CD4-positive, CD25-positive, alpha-beta regulatory T cell (primary cell): Measurements from ENCODE around the gene SMAD3. TPM values are rescaled to one million over a fixed set of nuclear protein-coding genes. Genes with fewer than 3 reads are reported as not detected.

Experiments used
- ATAC-seq, 2 donors: fragments of 150-1000 bp; cut with Tn5 transposase; one replicate each; pipeline ENCODE4 v1.10.0; 2021; ENCODE audit warnings: low read depth in 2 of 2, moderate number of reproducible peaks in 2 of 2, moderate library complexity in 1 of 2
- DNase-seq, 3 donors: peaks; one replicate each; pipeline versions ENCODE4 v3.0.0 to v3.0.0-alpha.2; 2012 to 2022; ENCODE audit warnings: mixed read lengths in 1 of 3
- H3K27ac ChIP-seq: one replicate; pipeline ENCODE4 v1.7.0; 2013; ENCODE audit warnings: mild to moderate bottlenecking, low read length; ENCODE audit not compliant: insufficient read depth, poor library complexity, severe bottlenecking
- H3K27me3 ChIP-seq: one replicate; pipeline ENCODE4 v1.7.0; 2013; ENCODE audit warnings: low read length; ENCODE audit not compliant: control insufficient read depth, insufficient read depth
- H3K36me3 ChIP-seq: one replicate; pipeline ENCODE4 v1.7.0; 2013; ENCODE audit warnings: mild to moderate bottlenecking, low read length, moderate library complexity; ENCODE audit not compliant: control insufficient read depth, insufficient read depth
- H3K4me1 ChIP-seq: 2 replicates; pipeline ENCODE4 v1.7.0; 2013; ENCODE audit warnings: mild to moderate bottlenecking, low read length; ENCODE audit not compliant: insufficient read depth, control insufficient read depth, poor library complexity, severe bottlenecking
- H3K4me3 ChIP-seq: one replicate; pipeline ENCODE4 v1.7.0; 2013; ENCODE audit warnings: low read depth, mild to moderate bottlenecking, low read length, moderate library complexity
- H3K9me3 ChIP-seq, 2 experiments: 1 replicate in 1 of 2; 2 replicates in 1 of 2; pipeline ENCODE4 v1.7.0; 2013; ENCODE audit warnings: low read length in 2 of 2, mild to moderate bottlenecking in 1 of 2, moderate library complexity in 1 of 2; ENCODE audit not compliant: control insufficient read depth in 2 of 2
- H3K27ac Mint-ChIP-seq, 3 donors: one replicate each; pipeline ENCODE4 v1.8.0; 2020 to 2022; ENCODE audit warnings: mild to moderate bottlenecking in 3 of 3, mixed read lengths in 3 of 3, moderate library complexity in 2 of 3
- H3K27me3 Mint-ChIP-seq: one replicate; pipeline ENCODE4 v1.8.0; 2022; ENCODE audit warnings: mild to moderate bottlenecking, mixed read lengths
- H3K36me3 Mint-ChIP-seq: one replicate; pipeline ENCODE4 v1.8.0; 2020; ENCODE audit warnings: mixed read lengths
- H3K4me1 Mint-ChIP-seq, 4 donors: one replicate each; pipeline ENCODE4 v1.8.0; 2020 to 2022; ENCODE audit warnings: mixed read lengths in 4 of 4, mild to moderate bottlenecking in 1 of 4
- H3K4me3 Mint-ChIP-seq, 4 donors: one replicate each; pipeline ENCODE4 v1.8.0; 2020 to 2022; ENCODE audit warnings: mild to moderate bottlenecking in 4 of 4, mixed read lengths in 4 of 4, moderate library complexity in 3 of 4
- H3K9me3 Mint-ChIP-seq, 7 donors: one replicate each; pipeline ENCODE4 v1.8.0; 2020 to 2022; ENCODE audit warnings: mixed read lengths in 7 of 7, mild to moderate bottlenecking in 3 of 7, moderate library complexity in 2 of 7
- polyA plus RNA-seq, 4 donors: library from polyadenylated mRNA; unstranded; fragments of 300-500 nt; fragmentation: Illumina TruSeq; gene quantifications; one replicate each; pipeline ENCODE4 v1.2.3, GENCODE V29; 2021
- total RNA-seq: library from RNA; stranded (reverse); gene quantifications from one replicate; pipeline ENCODE4 v1.2.3, GENCODE V29; 2022

The SMAD3 gene
- total and polyA plus RNA-seq, 5 donors from 2014 or later: 12.0 to 76.6 (median 14.7) TPM

DNA sequence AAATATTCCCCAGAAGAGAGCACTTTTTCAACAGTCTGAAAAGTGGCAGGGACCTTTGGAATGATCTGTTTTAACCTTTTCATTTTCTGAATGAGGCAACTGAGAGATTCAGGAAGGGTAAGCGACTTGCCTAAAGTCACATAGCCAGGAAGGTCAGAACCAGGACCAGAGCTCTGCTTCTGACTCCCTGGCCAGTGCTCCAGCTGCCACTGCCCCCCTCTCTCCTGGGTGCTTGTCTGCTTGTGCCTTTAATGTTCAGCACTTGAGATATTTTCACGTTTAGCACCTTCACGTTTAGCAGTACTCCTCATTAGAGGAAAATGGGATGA is 68.3 kb downstream of the SMAD3 start:
- Mint-ChIP-seq H3K36me3 (peaks cover 4% of the 10 kb centered on the region), H3K4me3 (peak overlapping the region in 3 of 4 donors; percentile 80 to 86 (median 85)), H3K9me3 (no peaks in the 10 kb centered on the region), H3K27me3 (no peaks in the 10 kb centered on the region), H3K4me1 (peaks cover 49 to 97% (median 72%) of the 10 kb centered on the region in 4 donors), H3K27ac (peak overlapping the region; percentile 48 to 99 (median 98))
- Histone ChIP-seq H3K27me3 (no peaks in the 10 kb centered on the region), H3K36me3 (no peaks in the 10 kb centered on the region), H3K9me3 (no peaks in the 10 kb centered on the region), H3K4me3 (peak overlapping the region; percentile 68), H3K4me1 (peaks cover 79% of the 10 kb centered on the region), H3K27ac (peak overlapping the region; percentile 90)
- ATAC-seq: no peak
- DNase-seq: no peak

DNA sequence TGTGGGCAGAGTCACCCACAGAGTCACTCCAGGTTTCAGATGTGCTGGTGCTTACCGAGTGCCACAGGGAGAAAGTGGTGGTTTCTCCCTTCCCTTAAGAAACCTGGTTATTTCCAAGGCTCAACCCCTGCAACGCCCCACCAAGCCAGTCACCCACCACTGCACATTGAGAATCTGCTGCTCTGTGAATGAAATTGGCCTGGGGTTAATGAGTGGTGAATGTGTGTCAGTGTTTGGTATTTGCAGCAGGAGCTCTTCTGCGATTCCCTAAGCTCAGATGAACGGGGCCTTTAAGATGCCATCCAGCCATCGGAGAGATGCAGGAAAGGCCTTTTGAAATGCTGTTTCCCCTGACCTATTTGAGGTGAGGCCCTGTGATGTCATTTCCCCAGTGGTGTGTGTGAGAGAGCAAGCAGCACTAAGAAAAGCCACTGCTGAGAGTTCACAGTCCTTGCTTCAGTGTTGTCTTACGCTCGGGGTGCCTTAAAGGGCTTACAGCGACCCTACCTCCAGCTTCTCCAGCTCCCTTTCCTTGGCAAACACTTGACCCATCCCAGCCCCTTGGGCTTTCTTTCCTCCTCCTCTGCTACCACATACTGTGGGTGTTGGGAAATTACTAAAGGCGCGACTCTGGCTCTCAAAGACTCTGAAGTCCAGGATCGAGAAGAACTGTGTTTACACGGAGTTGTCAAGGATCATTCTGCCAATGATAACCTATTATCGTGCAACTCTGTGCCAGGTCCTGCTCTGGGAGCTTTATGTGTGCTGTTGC is 68.9 kb downstream of the SMAD3 start:
- H3K4me1 ChIP-seq: peaks cover 79% of the 10 kb centered on the region
- Mint-ChIP-seq H3K9me3 (no peaks in the 10 kb centered on the region), H3K27ac (peak overlapping the region; percentile 98 to 100 (median 99)), H3K4me3 (peak overlapping the region; percentile 68 to 86 (median 82)), H3K4me1 (peaks cover 50 to 97% (median 75%) of the 10 kb centered on the region in 4 donors), H3K36me3 (peaks cover 4% of the 10 kb centered on the region), H3K27me3 (no peaks in the 10 kb centered on the region)
- no peaks in the 10 kb centered on the region for H3K36me3 ChIP-seq
- H3K9me3 ChIP-seq: no peaks in the 10 kb centered on the region
- no peaks in the 10 kb centered on the region for H3K27me3 ChIP-seq
- ATAC-seq (peak; percentile 97 to 98), DNase-seq (peak; percentile 52 to 91 (median 75))
- peak overlapping the region; percentile 68 for H3K4me3 ChIP-seq
- H3K27ac ChIP-seq: peak overlapping the region; percentile 90

DNA sequence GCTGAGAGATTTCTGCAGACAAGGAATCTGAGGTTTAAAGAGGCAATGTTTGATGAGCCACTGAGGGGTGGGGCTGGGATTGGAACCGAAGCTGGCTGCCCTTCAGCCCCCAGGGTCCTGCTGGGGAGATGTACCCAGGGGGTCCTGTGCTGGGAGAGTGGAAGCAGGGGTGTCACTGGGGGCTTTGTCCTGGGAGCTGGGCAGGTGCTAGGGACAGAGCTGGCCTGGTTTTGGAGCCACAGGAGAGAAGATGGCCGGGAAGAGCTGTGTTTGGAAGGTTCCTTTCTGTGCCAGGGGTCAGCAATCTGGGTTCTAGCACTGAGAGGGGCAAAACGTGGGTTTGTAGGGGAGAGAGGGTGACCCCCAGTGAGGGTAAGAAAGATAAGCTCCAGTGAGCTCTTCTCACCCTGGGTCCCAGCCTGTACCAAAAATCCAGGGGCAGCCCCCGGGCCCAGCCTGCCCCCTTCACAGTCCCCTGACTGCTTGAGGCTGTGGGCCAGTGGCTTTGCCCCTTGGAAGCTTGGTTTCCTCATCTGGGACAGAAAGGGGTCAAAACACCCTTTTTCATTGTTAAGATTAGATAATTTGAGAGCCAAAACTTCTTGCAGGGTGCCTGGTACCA is 69.6 kb downstream of the SMAD3 start:
- DNase-seq: no peak
- peaks cover 4% of the 10 kb centered on the region for H3K36me3 Mint-ChIP-seq
- Histone ChIP-seq H3K27me3 (no peaks in the 10 kb centered on the region), H3K36me3 (no peaks in the 10 kb centered on the region), H3K4me3 (peak overlapping the region; percentile 68), H3K27ac (peak overlapping the region; percentile 90), H3K4me1 (peaks cover 76% of the 10 kb centered on the region), H3K9me3 (no peaks in the 10 kb centered on the region)
- peaks cover 44 to 98% (median 75%) of the 10 kb centered on the region in 4 donors for H3K4me1 Mint-ChIP-seq
- no peaks in the 10 kb centered on the region for H3K27me3 Mint-ChIP-seq
- H3K4me3 Mint-ChIP-seq: peak overlapping the region; percentile 68 to 86 (median 82)
- no peak for ATAC-seq
- peak overlapping the region; percentile 98 to 100 (median 99) for H3K27ac Mint-ChIP-seq
- no peaks in the 10 kb centered on the region for H3K9me3 Mint-ChIP-seq

DNA sequence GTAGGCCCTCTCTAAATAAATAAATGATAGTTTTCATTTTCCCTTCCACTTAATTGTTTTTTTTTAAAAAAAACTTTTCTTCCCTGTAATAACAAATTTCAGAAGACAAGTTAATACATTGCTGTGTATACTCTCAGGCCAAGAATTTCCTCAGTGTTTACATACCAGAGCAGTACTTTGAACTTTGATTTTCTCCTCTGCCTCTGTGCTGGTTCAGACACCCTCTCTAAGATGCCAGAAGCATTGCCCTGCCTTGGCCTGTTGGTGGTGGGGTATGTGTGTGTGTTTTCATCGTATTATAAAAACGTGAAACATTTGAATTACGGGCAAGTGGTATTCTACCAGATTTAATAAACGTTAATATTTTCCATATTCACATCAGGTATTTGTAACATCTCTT is 70.1 kb downstream of the SMAD3 start:
- peaks cover 6% of the 10 kb centered on the region for H3K36me3 Mint-ChIP-seq
- Histone ChIP-seq H3K27me3 (no peaks in the 10 kb centered on the region), H3K27ac (peak overlapping the region; percentile 90), H3K9me3 (no peaks in the 10 kb centered on the region), H3K36me3 (no peaks in the 10 kb centered on the region), H3K4me1 (peaks cover 72% of the 10 kb centered on the region), H3K4me3 (peak overlapping the region; percentile 15)
- H3K4me3 Mint-ChIP-seq: peak overlapping the region in 3 of 4 donors; percentile 2 to 85 (median 63)
- no peak for DNase-seq
- H3K9me3 Mint-ChIP-seq: no peaks in the 10 kb centered on the region
- H3K27me3 Mint-ChIP-seq: no peaks in the 10 kb centered on the region
- H3K4me1 Mint-ChIP-seq: peaks cover 43 to 98% (median 75%) of the 10 kb centered on the region in 4 donors
- no peak for ATAC-seq
- peak overlapping the region; percentile 88 to 100 (median 99) for H3K27ac Mint-ChIP-seq

DNA sequence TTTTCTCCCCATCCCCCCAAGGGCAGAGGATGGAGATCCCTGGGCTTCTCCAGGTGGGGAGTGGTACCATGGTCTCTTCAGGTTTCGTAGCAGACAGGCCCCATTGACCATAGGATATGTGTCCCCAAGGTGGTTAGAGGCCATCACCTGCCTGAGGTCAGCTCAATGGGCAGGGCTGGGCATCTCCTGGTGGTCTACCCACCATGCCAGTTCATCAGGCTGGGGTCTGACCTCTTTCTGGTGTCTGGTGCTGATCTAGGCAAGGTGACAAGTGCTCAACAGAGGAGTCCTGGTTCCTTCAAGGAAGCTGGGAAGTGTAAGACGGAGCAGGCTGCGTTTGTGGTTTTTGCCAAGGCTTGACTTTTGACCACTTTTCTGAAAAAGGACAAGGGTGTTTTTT is 71.4 kb downstream of the SMAD3 start:
- Histone ChIP-seq H3K9me3 (no peaks in the 10 kb centered on the region), H3K36me3 (no peaks in the 10 kb centered on the region), H3K4me1 (peaks cover 63% of the 10 kb centered on the region), H3K27ac (peak overlapping the region; percentile 41), H3K27me3 (no peaks in the 10 kb centered on the region), H3K4me3 (no peak overlapping the region)
- no peak for DNase-seq
- Mint-ChIP-seq H3K27ac (peak overlapping the region; percentile 88 to 100 (median 99)), H3K9me3 (no peaks in the 10 kb centered on the region), H3K27me3 (no peaks in the 10 kb centered on the region), H3K36me3 (peaks cover 14% of the 10 kb centered on the region), H3K4me3 (peak overlapping the region in 3 of 4 donors; percentile 41 to 74 (median 43)), H3K4me1 (peaks cover 42 to 96% (median 74%) of the 10 kb centered on the region in 4 donors)
- no peak for ATAC-seq

DNA sequence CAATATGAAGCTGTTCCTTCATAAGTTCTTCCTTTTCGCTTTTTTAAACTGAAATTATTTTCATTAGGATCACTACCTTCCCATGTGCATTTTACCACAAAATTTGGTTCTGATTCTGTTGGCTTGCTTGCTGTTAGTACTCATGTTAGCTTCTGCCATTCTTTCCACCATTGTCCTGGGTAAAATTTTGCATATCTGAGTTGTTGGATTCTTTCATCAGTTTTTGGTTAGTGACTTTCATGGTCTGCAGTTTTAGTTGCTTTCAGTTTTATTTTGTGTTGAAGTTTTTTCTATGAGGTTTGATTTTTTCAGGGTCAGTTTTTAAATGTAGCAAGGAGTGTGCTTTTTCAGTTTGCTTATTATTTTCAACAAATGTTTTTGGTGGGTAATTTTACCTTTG is 71.9 kb downstream of the SMAD3 start:
- H3K4me3 ChIP-seq: peak overlapping the region; percentile 27

DNA sequence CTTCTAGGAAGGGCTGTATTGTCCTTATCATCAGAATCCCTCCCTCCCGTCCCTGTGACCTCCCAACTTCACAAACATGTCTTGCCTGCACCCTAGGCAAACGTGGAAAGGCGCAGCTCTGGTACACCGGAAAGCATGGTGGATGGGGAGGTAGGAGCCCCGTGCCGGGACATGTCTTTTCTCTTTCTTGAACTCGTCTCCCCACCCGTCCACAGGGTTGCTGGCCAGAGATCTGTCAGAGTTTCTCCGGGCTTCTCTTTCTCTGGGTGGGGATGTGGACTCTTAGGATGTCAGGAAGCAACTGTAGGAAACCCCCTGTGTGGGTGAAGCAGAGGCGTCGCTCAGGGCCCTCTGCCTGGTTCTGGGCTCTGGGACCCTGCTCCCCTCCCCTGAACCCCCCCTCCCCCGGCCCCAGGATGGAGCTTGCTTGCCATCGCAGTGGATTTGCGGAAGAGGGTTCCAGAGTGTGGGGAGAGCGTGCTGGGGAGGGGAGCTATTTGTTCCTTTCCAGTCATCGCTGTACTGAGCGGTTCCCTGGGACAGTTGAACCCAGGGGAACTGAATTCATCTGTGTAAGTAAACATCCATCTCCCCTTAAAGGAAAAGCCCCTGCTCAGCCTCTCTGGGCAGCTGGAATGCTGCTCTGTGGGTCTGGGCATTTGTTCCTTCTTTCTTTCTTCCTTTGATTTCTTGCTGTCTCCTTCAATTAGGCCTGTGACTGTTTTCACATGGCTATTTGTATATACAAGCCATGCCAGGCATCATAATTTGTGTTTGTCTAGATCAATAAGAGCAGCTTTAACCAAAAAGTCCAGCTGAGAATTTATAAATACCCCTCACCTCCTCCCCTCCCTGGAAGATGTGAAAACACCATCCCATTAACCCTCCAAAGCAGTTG is 72.8 kb downstream of the SMAD3 start:
- Mint-ChIP-seq H3K4me3 (peak overlapping the region in 2 of 4 donors; percentile 38 to 57), H3K4me1 (peaks cover 50 to 96% (median 72%) of the 10 kb centered on the region in 4 donors), H3K36me3 (peaks cover 18% of the 10 kb centered on the region), H3K27ac (peak overlapping the region in 2 of 3 donors; percentile 87 to 99), H3K27me3 (no peaks in the 10 kb centered on the region), H3K9me3 (no peaks in the 10 kb centered on the region)
- H3K4me1 ChIP-seq: peaks cover 51% of the 10 kb centered on the region
- H3K27ac ChIP-seq: no peak overlapping the region
- DNase-seq (no peak), ATAC-seq (no peak)
- no peaks in the 10 kb centered on the region for H3K36me3 ChIP-seq
- H3K27me3 ChIP-seq: no peaks in the 10 kb centered on the region
- no peak overlapping the region for H3K4me3 ChIP-seq
- H3K9me3 ChIP-seq: no peaks in the 10 kb centered on the region

More for the DNA sequence above, 71.9 kb downstream of the SMAD3 start:
- ATAC-seq (no peak), DNase-seq (peak in 1 of 3 donors; percentile 37)
- Histone ChIP-seq H3K9me3 (no peaks in the 10 kb centered on the region), H3K4me1 (peaks cover 59% of the 10 kb centered on the region), H3K27ac (no peak overlapping the region), H3K27me3 (no peaks in the 10 kb centered on the region), H3K36me3 (no peaks in the 10 kb centered on the region)
- no peaks in the 10 kb centered on the region for H3K27me3 Mint-ChIP-seq
- peaks cover 17% of the 10 kb centered on the region for H3K36me3 Mint-ChIP-seq
- H3K9me3 Mint-ChIP-seq: no peaks in the 10 kb centered on the region
- H3K4me3 Mint-ChIP-seq: peak overlapping the region in 3 of 4 donors; percentile 19 to 74 (median 49)
- peaks cover 41 to 96% (median 76%) of the 10 kb centered on the region in 4 donors for H3K4me1 Mint-ChIP-seq
- peak overlapping the region; percentile 42 to 100 (median 99) for H3K27ac Mint-ChIP-seq
